ENCODE data around the gene RASIP1.

RASIP1 gene

DNA sequence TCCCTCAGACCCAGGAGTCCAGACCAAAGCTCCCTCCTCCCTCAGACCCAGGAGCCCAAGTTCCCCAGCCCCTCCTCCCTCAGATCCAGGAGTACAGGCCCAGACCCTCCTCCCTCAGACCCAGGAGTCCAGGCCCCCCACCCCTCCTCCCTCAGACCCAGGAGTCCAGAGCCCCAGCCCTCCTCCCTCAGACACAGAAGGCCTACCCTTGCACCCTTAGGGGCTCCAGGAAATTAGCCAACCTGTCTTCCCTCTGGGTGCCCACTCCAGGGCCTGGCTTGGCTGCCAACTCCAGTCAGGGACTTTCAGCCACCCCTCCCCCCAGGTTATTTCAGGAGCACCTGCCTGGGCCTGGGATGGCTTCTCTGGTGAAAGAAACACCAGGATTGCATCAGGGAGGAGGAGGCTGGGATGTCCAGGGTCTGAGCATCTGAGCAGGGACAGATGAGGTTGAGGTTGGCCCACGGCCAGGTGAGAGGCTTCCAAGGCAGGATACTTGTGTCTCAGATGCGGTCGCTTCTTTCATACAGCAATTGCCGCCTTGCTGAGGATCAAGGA lies 14.8 kb upstream of the RASIP1 start, which contains the start of gene FGF21:
Gene FGF21, plus strand, starts transcription at position 441 of the 558 bp plus-strand sequence. CDS start 713 bp downstream, outside the sequence.
- no peak for DNase-seq (ENCODE audit: low spot score)

DNA sequence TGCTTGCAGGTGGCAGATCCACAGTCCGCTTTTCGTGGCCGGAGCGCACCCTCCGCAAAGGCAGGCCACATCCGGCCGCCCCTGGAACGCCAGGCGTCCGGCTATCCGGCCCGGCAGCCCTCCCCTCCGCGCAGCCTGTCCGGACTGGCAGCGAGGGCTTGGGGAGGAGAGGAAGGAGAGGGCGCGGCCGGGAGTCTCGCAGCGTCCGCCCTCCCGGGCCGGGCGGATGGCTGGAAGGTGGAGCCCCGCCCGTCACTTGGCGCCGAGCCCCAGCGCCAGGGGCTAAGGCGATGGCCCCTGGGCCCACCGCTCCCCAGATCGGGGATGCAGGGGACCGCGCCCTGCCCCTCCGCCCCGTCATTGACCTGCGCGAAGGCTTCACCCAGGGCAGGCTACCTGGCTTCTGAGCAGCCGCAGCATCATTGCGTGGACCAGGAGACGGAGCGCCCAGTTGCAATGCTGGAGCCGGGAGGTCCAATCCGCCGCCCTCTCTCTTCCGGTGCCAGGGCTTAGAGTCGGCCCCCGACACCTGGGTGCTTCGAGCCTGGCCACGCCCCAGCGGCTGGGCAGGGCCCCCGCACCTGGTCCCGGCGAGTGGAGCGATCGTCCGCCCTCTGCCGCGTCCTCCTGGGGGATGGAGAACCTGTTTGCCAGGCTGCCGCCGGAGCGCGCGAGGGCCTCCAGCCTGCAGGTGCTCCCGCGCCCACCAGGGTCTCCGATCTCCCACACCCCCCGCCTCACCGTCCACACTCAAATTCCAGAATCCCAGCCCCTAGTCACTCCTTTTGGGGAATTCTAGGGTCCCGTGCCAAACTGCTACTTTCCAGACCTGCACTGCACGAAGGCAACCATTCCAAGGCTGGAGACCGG lies 12.3 kb upstream of the RASIP1 start, which contains the start of gene FUT1:
Gene FUT1, minus strand, starts transcription at position 146 of the 870 bp plus-strand sequence. CDS start 1,360 bp downstream, outside the sequence.
- peak; percentile 55 for DNase-seq (ENCODE audit: low spot score)

- no peak for DNase-seq (ENCODE audit: low spot score)
Measured at GRCh38 chr19:48751845-48752495, 11.6 kb upstream of the RASIP1 start.

- no peak for DNase-seq (ENCODE audit: low spot score)
Measured at GRCh38 chr19:48750771-48751504, 10.5 kb upstream of the RASIP1 start.

GRCh38 chr19:48750351-48750750 lies 9.9 kb upstream of the RASIP1 start:
- no peak for DNase-seq (ENCODE audit: low spot score)

DNA sequence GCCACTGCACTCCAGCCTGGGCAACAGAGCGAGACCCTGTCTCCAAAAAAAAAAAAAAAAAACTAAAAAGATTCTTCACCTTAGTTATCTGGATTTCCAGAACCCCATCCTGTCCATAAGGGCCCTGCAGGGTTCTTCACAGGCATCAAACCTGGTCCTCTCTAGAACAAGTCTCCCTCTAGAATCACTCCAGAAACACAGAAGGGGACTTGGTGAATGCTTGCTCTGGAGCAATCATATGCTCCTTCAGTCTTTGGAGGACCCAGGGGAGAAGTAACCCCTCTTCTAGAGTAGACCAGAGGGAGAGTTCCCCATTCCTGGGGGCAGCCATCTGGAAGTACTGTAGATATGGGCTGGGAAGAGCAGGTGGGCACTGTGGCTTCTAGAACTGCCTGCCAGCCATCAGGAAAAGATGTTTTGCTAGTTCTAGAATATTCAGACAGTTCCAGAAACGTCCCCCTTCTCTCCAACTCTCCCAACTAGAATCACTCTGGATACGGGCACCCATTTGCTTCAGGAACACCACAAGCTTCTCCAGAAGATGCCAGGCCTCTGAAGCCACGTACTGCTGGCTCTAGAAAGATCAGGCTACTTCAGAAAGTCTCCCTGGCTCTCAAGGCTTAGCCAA lies 9.3 kb upstream of the RASIP1 start:
- no peak for DNase-seq (ENCODE audit: low spot score)

DNA sequence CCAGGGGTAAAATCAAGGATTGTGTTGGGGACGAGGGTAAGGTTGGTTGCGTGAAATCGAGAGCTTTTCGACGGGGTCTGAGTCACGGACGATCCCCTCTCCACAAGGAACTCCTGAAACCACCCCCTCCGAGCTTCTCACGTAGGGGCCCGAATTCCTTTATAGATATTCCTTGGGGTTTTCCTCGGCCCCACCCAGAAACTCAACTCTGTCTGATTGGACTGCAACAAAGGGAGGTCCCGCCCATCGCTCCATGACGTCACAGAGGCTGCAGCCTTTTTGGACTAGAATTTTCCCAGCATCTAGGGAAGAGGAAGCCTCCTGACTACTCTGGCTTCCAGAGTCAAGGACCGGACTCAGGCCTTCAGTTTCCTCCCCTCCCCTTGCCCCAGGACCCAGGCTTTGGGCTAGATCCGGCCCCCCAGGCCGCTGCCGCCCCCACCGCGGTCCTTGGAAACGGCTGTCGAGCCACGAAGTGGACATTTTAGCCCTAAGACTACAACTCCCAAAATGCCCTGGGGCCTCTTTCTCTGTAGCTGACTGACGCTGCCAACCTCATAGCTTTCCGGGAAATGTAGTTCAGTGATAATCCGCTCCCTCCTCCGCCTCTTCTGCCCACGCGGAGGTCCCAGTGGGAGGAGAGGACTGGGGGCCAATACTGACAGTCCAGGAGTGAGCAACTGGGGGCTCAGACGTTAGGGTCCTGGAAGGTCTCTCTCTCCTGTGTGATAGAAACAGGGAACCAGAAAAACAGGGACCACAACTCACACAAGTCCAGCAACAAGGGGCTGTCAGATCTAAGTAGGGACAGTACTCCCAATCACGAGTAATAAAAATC lies 6.5 kb upstream of the RASIP1 start, which contains the start of gene IZUMO1:
Gene IZUMO1, minus strand, starts transcription at position 172 of the 838 bp plus-strand sequence. CDS start 1,050 bp downstream, outside the sequence.
- DNase-seq (ENCODE audit: low spot score), result peak; percentile 95

GRCh38 chr19:48746110-48746509 lies 5.7 kb upstream of the RASIP1 start:
- no peak for DNase-seq (ENCODE audit: low spot score)

GRCh38 chr19:48745208-48745995 lies 5.0 kb upstream of the RASIP1 start:
- DNase-seq (ENCODE audit: low spot score), result peak; percentile 72

DNA sequence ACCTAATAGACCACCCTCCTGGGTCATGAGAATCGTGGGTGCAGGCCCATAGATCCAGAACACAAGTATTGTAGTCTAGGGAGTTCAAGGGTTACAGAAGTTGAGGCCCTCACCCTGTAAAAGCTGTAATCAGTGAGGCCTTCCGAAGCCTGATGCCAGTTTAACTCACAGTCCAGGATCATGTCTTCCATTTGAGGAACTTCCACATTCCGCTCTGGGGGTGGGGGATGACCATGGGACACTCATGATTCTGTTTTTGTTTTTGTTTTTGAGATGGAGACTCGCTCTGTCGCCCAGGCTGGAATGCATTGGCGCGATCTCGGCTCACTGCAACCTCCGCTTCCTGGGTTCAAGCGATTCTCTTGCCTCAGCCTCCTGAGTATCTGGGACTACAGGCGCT lies 1.7 kb upstream of the RASIP1 start:
- no peak for DNase-seq (ENCODE audit: low spot score)

GRCh38 chr19:48741129-48741999 lies 954 bp upstream of the RASIP1 start:
- DNase-seq (ENCODE audit: low spot score), result no peak

- DNase-seq (ENCODE audit: low spot score), result no peak
Measured at GRCh38 chr19:48739404-48740163, 826 bp downstream of the RASIP1 start.

GRCh38 chr19:48738557-48739403 lies 1.6 kb downstream of the RASIP1 start:
- DNase-seq (ENCODE audit: low spot score), result peak; percentile 86

DNA sequence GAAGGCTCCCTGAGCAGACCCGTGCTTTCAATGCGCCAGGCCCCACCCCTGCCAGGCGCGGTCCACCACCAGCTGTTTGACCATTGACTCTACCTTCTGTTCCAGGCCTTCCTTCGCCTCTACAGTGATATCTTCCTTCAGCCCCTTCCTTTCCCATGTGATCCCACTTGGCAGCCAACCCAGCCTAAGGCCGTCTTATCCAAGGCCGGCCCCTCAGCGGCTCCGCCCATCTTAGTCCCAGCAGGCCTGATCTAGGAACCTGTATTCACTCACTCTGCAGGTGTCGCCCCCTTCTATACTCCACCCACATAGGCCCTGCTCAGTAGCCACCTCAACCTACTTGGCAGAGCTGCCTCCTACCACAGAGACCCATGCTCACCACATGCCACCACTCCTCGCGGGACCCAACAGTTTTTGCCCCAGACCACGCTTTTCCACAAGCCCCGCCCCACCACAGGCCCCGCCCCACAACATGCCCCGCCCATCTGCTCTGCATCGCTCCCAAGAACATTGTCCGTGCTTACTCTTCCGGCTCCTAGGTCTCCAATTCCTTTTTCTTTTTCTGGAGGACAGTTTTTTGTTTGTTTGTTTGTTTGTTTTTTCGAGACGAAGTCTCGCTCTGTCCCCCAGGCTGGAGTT lies 2.9 kb downstream of the RASIP1 start:
- DNase-seq (ENCODE audit: low spot score), result no peak

- no peak for DNase-seq (ENCODE audit: low spot score)
Measured at GRCh38 chr19:48735031-48735615, 5.3 kb downstream of the RASIP1 start.

- no peak for DNase-seq (ENCODE audit: low spot score)
Measured at GRCh38 chr19:48734625-48735024, 5.8 kb downstream of the RASIP1 start.

All from hepatic stellate cell (primary cell).